Keratinocyte (primary cell): ENCODE measurements around the gene CISD3.

Source experiments
- CTCF ChIP-seq, 3 experiments: IDR thresholded peaks in 1 of 3; conservative IDR thresholded peaks in 1 of 3; optimal IDR thresholded peaks in 1 of 3; 2 replicates in 2 of 3; 3 replicates in 1 of 3; pipeline versions ENCODE3 to v1.5.1; 2011; ENCODE audit warnings: low read length in 3 of 3, mild to moderate bottlenecking in 3 of 3, moderate library complexity in 2 of 3, control low read depth in 1 of 3, inconsistent platforms in 1 of 3; ENCODE audit not compliant: insufficient read depth in 2 of 3; ENCODE audit errors: extremely low read depth in 1 of 3
- EZH2 ChIP-seq: IDR thresholded peaks from one replicate; pipeline ENCODE4 v1.6.1; 2012; ENCODE audit warnings: inconsistent platforms, mild to moderate bottlenecking, low read length, moderate library complexity

GRCh38 chr17:38733282-38733981 lies 3.3 kb downstream of the CISD3 start:
- no peak for TF ChIP-seq CTCF (optimal IDR thresholded peaks at IDR 0.05 in 1 of 3, IDR thresholded peaks at IDR 0.05 in 1 of 3, conservative IDR thresholded peaks at IDR 0.05 in 1 of 3; ENCODE audit: extremely low read depth in 1 of 3, insufficient read depth in 2 of 3, low read length in 3 of 3)
- no peak for TF ChIP-seq EZH2
